Measurements from ENCODE around the gene LHFPL3.
"Not testable (repeated sequence)": the region's sequence is repeated elsewhere in the genome, so short reads cannot be mapped to it uniquely, and the experiment has no call there.

Gene LHFPL3

DNA sequence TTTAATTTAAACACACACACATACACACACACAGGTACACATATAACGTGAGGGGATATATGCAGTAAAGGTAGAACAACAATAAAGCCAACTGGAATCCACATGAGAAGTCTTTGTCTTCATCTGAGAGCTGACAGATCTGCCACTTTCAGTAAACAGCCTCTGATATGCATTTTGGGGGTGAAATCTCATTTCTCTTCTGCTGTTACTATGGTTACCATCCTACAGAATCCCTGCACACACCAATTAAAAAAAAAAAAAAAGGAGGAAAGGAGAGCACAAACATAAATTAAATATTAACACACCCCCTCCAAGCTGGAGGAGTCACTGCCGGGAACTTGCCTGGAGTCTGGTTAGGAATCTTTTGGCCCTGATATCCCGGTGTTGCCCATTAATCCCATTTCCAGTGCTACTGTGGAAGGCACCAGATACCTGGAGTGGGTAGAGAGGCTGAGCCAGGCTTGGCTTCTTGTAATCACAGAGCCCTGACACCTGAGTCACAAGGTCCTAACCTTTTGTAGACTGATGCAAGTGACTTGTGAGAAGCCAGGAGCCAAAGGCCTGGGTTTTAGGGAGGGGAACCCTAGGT, 169.1 kb downstream of the LHFPL3 start:
- DNase-seq, result no peak

DNA sequence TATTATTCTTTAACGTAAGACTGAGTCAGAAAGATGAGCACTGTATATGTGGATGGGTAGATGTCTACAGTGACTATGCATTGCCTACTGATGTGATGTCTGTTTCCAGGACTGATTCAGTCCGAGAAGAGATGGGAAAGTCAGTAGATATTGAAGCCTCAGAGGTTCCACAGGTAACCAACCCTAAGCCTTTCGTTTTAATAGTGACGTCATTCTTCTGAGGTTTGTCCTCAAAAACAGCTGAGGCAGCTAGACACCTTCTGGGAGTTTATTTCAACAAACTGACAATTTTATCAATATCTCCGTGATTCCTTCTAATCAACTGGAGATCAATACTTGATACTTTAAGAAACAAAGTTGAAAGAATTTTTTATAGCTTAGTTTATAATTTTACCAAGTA, 171.6 kb downstream of the LHFPL3 start:
- no peak for DNase-seq

DNA sequence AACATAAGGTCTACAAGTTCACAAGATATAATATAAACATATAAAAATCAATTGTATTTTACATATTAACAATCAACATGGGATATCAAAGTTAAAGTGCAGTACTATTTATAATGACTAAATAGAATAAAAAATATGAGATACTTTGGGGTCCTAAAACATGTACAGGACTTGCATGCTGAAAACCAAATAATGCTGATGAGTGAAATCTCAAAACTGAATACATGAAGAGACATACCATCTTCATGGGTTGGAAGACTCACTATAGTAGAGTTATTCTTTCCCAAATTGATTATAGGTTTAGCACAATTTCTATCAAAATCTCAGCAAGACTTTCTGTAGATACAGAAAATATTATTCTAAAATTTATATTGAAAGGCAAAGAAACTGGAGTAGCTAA, 181.5 kb downstream of the LHFPL3 start:
- DNase-seq, result no peak

- no peak for DNase-seq
These were observed 196.4 kb downstream of the LHFPL3 start for GRCh38 chr7:104524853-104525252.

- DNase-seq, result no peak
These were observed 199.7 kb downstream of the LHFPL3 start for GRCh38 chr7:104528142-104528541.

GRCh38 chr7:104529567-104529966, 201.2 kb downstream of the LHFPL3 start:
- no peak for DNase-seq

DNA sequence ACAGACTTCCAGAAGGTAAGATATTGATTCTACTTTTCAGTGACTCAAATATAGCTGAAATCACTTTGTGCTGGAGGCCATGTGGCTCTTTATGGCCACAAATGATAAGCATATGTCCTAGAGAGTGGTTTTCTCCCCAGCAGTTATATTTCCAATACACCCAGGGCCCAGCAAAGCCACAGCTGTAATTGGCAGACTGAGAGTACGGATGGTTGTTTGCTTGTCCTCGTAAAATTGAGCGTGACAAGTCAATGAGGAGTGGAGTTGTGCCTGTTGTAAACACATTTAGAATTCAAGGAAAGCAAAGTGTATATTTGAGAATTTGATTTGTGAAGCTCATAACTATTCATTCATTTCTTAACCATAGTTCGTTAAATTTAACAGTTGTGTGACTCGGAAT, 201.8 kb downstream of the LHFPL3 start:
- DNase-seq, result no peak

GRCh38 chr7:104534149-104534548, 205.7 kb downstream of the LHFPL3 start:
- no peak for DNase-seq

DNA sequence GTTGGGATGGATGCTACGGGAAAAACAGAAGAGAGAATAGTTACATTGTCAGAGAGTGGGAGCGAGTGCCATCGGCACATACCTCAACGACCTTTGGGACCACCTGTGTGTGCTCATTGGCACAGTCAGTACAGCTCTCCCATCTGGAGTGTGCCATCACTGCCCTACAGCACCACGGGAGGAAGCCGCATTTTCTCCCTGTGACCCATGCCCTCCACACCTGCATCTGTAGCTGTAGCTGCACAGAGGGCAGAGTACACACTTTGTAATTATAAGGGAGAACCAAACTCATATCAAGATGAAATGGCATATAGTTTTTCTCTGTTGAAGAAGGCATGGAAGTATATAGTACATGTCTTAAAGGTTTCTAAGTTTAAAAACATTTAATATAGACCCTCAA, 207.4 kb downstream of the LHFPL3 start:
- no peak for DNase-seq

DNA sequence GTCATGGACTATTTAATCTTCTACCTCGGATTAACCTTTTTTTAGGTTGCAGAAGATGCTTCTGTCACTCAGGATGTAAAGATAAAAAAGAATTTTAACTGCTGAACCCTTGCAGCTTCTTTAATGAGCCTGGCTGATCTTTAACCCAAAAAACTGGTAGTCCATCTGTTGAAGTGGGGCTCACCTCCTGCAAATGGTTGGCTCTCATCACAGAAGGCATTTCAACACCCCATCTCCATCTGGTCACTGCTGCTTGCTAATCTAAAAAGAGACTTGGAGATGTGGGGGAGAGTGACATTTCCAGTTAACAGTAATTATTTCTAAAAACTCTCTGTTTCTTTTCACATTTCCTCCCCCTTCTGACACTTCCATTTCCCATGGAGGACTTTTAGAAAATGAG, 208.6 kb downstream of the LHFPL3 start:
- DNase-seq, result no peak

- DNase-seq, result no peak
These were observed 209.7 kb downstream of the LHFPL3 start for GRCh38 chr7:104538152-104538551.

- no peak for DNase-seq
These were observed 213.5 kb downstream of the LHFPL3 start for GRCh38 chr7:104541897-104542296.

GRCh38 chr7:104548861-104549260, 220.5 kb downstream of the LHFPL3 start:
- DNase-seq, result no peak

- DNase-seq, result no peak
These were observed 222.0 kb downstream of the LHFPL3 start for GRCh38 chr7:104550362-104550761.

DNA sequence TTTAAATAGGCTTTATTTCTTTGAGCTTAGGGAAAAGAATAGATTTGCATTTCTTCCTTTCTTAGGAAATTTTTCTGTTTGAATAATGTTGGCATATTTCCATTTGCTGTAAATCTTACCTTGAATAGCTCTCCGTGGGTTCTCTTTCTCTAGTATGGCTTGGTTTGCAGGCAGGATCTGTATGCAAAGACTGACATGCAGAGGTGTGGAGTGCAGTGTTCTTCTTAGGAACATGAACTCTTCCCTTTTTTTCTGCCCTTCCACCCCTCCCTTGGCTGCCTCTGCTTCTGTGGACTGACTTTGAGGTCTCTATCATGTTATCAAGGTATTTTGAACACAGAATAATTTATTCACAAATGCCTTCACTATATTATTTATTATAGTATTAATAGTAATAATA, 222.8 kb downstream of the LHFPL3 start:
- DNase-seq, result no peak

DNA sequence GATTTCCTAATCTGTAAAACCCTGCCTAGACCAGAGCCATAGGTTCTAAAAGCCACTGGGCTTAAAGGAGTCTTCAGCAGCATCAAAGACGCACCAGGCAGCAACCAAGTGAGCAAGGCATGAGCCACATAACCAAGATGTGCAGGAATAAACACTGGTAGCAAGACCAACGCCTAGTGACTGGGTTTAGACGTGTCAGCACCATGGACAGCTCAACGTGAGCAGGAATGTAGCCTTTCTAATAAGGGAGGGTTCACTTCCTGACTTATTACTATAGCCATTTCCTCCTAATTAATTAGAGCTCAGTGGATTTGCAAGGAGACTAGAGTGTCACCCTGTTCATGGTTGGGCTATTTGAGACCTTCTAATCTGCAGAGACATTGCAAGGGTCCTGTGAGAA, 223.7 kb downstream of the LHFPL3 start:
- no peak for DNase-seq

DNA sequence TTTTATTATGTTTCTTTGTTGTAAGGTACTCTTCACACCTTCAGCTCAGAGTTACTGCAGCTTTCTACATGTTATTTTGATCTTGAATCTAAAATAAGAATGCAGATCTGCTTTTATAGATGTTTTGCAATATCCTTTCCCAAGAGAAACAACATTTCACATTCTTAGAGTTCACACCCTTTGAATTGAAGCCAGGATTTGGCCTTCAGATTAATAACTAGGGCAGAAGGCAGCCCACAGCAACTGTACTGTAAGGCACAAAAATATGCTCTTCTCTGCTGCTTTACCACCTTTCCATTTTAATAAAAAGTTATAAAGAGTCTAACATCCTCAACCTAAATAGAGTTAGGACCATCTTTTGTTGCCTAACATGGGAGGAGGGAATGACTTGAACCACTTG, 224.7 kb downstream of the LHFPL3 start:
- DNase-seq, result no peak

DNA sequence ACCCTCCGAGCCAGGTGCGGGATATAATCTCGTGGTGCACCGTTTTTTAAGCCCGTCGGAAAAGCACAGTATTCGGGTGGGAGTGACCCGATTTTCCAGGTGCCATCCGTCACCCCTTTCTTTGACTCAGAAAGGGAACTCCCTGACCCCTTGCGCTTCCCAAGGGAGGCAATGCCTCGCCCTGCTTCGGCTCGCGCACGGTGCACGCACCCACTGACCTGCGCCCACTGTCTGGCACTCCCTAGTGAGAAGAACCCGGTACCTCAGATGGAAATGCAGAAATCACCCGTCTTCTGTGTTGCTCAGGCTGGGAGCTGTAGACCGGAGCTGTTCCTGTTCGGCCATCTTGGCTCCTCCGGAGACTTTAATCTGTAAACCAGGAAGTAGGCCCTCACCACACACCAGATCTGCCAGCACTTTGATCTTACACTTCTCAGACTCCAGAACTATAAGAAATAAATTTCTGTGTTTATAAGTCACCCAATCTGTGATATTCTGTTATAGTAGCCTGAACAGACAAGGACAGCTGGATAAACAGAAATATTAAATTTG, 235.0 kb downstream of the LHFPL3 start:
- not testable (repeated sequence) for DNase-seq

- no peak for DNase-seq
These were observed 241.3 kb downstream of the LHFPL3 start for GRCh38 chr7:104569751-104570150.

DNA sequence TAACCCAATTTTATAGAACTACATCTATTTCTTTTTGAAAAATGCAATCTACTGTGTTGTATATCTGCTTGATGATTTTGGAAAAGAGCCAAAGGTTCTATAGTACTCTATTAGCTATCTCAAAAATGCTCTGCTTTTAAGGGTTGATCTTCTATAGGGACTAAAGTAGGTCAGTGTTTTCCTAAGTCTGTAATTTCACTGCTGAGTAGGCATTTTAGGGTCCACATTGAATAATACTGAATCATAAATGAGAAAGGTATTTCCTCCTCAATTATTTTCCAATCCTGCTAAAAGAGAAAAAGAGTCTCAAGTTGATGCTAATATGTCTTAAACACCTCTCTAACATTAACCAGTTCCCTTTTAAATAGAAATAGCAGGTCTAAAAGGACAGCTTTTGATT, 244.2 kb downstream of the LHFPL3 start:
- DNase-seq, result no peak

DNA sequence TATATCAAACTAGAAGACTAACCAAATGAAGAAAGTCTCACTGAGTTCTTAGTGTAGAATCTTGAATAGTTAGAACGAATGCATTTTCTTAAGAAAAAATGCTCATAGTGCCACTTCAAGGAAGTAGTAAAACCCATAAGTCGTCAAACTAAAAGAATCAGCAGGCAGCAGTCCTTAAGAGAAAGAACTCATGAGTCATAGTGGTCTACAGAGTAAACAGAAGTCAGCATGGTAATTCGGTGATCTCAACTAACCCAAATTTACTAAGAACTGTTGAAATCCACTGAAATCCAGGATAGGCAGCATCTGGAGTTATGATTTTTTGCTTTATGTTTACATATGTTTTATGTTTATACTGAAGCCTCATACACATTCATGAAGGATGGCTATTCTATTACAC, 256.2 kb downstream of the LHFPL3 start:
- no peak for DNase-seq

DNA sequence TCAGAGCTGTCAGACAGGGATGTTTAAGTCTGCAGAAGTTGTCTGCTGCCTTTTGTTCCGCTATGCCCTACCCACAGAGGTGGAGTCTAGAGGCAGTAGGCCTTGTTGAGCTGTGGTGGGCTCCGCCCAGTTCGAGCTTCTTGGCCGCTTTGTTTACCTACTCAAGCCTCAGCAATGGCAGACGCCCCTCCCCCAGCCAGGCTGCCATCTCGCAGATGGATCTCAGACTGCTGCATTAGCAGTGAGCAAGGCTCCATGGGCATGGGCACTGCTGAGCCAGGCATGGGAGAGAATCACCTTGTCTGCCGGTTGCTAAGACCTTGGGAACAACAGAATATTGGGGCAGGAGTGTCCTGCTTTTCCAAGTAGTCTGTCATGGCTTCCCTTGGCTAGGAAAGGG, 267.2 kb downstream of the LHFPL3 start:
- not testable (repeated sequence) for DNase-seq

- no peak for DNase-seq
These were observed 275.6 kb downstream of the LHFPL3 start for GRCh38 chr7:104603957-104604356.

- DNase-seq, result no peak
These were observed 276.3 kb downstream of the LHFPL3 start for GRCh38 chr7:104604706-104605105.

- no peak for DNase-seq
These were observed 292.9 kb downstream of the LHFPL3 start for GRCh38 chr7:104621321-104621720.

All from CD4-positive, alpha-beta T cell treated with Interleukin-12 subunit alpha and Interleukin-12 subunit beta, for 1 hour (primary cell).